GM12891 (cell line): ENCODE results near the gene CAPS.

ENCODE experiments used
- POLR2A ChIP-seq: IDR thresholded peaks from 2 replicates; pipeline ENCODE4 v1.6.1; 2011; ENCODE audit warnings: low read depth, low read length, control low read depth
- POLR2AphosphoS5 ChIP-seq: IDR thresholded peaks from 2 replicates; pipeline ENCODE4 v1.6.1; 2011; ENCODE audit warnings: low read depth, low read length, control low read depth
- POU2F2 ChIP-seq: IDR thresholded peaks from 2 replicates; pipeline ENCODE4 v1.6.1; 2011; ENCODE audit warnings: low read depth, mild to moderate bottlenecking, control low read depth, low read length, moderate library complexity
- SPI1 ChIP-seq: IDR thresholded peaks from 2 replicates; pipeline ENCODE4 v1.6.1; 2011; ENCODE audit warnings: low read depth, low read length, control low read depth
- TAF1 ChIP-seq: IDR thresholded peaks from 2 replicates; pipeline ENCODE4 v1.6.1; 2011; ENCODE audit warnings: low read depth, low read length, control low read depth

GRCh38 chr19:5952193-5953029 is 38.4 kb downstream of the CAPS start:
- TF ChIP-seq POU2F2 = no peak
- no peak for TF ChIP-seq POLR2A
- no peak for TF ChIP-seq POLR2AphosphoS5
- no peak for TF ChIP-seq SPI1
- TF ChIP-seq TAF1 = no peak
